HG03039 (cell line): ENCODE results near the gene SCOC.
A peak's percentile ranks its signal among the peaks of the same experiment; 100 is the strongest.
"Not testable (repeated sequence)": the region's sequence is repeated elsewhere in the genome, so short reads cannot be mapped to it uniquely, and the experiment has no call there.

Experiments used
- ATAC-seq: cut with Tn5 transposase; IDR thresholded peaks from one replicate; pipeline ENCODE4 v1.9.1; 2021; ENCODE audit warnings: mild to moderate bottlenecking, moderate library complexity; ENCODE audit not compliant: unreplicated experiment

Gene SCOC

DNA sequence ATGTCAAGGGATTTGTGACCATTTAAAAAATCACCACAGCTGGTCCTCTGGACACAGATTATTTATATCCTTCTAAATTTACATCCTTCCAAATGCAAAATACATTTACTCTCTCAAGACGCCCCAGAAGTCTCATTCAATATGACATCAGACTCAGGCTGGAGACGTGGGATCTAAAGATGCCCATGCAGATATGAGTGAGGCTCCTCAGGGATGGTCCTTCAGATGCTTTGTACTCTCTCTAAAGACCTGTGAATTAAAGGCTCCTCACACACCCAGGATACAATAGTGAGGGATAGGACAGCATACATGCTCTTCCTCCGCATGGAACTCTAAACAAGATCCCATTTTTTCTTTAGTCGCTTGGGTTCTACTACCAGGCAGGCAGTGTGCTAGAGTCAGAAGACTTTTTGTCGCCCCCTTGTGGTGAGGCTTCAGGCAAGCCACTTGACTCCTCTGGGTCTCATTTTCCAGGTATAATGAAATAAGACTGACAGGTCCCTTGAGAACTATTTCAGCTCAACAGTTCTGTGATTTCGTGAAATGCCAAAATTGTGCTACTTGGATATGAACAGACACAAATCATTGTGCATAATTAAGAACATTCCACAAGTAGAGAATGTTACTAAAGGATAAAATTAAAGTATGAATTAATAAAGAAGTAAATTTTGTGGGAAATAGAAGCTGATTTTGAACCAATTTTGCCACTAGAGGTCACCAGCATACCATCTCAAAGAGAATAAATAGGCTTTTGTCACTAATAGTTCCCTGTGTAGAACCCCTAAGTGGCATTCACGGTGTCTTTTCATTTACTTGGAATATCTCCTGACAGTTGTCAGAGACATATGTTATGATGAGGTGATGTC, 13.7 kb upstream of the SCOC start:
- ATAC-seq = peak; percentile 93

DNA sequence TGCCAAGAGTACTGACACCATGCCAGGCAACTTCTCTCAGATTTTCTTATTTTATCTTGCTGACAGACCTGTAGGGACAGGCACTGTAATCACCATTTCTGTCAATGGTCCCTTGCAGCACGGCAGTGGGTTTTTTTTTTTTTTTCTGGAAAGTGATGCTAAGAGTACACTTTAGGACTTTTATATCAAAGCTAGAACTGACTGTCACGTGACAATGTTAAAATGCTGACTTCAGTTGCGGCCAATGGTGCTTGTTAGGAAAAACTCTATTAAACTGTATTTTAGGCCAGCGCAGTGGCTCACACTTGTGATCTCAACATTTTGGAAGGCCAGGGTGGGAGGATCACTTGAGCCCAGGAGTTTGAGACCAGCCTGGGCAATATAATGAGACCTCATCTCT, 12.3 kb upstream of the SCOC start:
- ATAC-seq = no peak

DNA sequence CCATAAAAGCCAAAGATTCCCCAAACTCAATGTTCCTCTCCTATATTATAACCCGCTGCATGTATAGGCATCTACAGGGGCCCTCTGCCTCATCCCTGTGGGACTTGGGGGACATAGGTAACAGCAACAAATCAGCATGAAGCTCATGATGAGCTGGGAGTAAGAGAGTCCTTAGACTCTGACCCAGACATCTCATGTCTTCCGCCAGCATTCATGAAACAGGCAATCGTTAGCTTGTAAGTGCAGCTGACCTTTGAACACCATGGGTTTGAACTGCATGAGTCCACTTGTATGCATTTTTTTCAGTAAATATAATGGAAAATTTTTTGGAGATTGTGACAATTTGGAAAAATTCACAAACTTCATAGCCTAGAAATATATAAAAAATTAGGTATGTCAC, 10.4 kb upstream of the SCOC start:
- ATAC-seq = no peak

DNA sequence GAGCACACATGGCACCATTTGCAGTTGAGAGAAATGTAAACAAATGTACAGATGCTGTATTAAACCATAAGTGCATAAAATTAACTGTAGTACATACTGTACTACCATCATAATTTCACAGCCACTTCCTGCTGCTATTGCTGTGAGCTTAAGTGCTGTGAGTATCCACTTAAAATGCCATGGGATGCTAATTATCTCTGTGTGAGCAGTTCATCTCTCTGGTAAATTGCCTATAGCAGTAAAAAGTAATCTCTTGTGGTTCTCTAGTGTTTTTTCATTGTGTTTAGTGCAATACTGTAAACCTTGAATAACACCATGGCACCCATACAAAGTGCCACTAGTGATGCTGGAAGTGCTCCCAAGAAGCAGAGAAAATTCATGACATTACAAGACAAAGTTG, 9.9 kb upstream of the SCOC start:
- no peak for ATAC-seq

DNA sequence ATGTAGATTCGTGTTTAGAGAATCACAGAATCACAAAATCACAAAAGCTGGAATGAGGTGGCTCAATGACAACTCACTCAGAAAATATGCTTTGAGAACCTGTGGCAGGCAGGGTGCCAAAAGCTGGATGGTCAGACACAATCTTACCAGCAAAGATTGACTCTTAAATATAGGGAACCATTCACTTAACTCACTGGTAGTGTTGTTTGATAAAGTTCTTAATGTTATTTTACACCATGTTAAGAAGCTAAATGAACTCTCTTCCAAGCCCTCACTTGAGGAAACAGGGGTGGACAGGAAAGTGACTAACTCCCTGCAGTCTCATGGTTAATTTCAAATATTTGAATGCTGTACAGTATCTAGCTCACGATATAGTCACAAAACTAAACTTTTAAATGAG, 5.7 kb upstream of the SCOC start:
- no peak for ATAC-seq

DNA sequence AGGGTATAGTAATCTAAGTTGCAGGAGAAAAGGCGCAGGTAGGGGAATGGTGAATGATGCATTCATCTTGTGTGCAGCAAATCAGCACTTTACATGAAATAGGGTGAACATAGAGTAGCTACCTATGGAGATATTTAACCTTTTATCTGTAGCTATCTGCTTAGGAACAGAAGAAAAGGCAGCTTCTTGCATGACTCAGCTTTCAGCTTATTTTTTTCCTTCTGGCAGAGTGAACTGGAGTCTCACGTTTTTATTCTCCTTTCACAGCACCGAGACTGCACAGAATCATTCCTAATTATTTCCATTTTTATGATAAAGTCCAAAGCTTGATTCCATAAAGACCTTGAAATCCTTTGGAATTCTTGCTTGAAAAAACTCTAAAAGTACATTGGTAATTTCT, 4.8 kb upstream of the SCOC start:
- no peak for ATAC-seq

DNA sequence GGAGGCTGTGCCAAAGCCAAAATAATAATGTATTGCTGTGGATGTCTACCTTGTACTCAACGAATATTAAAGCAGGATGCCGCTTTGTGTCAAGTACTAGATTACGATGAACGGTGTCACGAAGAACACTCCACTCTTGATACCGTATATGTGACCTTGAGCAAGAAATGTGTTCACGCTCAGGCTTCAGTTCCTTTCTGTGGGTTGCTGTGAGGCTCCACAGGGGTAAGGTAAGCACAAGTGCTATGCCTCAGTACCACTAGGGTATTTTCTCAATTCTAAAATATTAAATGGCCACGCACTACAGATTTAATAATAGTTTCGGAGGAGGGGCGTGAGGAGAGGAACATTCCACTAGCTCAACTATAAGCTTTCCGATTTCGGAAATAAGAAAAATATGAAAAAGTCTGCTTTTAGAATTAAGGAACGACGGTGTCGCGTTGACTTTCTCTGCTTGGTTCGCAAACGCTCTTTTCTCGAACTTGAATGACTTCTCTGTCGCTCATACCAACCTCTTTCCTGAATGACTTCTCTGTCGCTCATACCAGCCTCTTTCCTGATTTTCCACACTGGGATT, 607 bp upstream of the SCOC start:
- ATAC-seq = peak; percentile 47

DNA sequence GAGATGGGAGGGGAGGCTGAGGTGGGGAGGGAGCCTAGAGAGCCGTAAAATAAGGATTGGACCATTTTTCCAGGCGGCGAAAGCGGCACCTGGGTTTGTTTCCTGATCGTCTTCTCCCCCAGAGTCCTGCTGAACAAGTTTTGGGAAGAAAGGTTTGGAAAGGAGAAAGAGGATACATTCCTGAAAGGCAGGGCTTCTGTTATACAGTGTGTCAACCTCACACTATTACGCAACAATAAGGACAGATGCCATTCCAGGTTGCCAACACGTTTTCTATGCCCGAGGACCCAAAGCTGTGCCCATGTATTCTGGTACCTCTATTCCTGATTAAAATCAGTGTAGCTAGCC, 658 bp downstream of the SCOC start:
- no peak for ATAC-seq

DNA sequence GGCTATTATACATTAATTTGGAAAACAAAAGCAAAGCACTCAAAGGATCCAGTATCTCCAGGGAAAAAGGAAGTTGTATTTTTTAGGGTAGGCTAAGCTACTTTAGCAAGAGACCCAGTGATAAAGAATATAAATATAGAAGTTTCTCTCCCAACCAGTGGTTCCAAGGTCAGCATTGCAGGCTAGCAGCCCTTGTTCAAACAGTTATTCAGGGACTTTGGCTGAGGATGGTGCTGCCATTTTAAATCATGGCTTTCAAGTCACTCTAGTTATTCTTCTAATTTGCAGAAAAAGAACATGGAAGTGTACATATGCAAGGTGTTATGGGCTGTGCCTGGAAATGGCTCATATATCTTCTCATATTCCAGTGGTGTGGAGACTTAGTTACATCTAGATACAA, 9.3 kb downstream of the SCOC start:
- ATAC-seq = no peak

DNA sequence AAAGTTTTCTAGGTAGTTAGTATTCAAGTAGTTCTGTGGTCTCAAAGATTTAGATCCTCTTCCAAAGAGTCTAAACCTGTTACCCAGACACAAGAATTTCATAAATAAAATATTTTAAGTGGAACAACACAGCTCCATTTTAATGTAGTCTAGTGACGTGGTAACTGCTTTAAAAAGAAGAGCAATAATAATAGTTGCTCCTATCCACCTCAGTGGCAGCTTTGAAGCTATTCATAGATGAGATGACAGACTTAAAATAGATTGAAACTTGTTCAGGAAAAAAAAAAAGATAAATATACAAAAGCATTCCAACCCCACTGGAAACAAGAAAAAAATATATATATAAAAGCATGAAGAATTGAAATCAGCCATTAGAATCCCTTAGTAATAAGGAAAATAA, 14.6 kb downstream of the SCOC start:
- ATAC-seq = no peak

DNA sequence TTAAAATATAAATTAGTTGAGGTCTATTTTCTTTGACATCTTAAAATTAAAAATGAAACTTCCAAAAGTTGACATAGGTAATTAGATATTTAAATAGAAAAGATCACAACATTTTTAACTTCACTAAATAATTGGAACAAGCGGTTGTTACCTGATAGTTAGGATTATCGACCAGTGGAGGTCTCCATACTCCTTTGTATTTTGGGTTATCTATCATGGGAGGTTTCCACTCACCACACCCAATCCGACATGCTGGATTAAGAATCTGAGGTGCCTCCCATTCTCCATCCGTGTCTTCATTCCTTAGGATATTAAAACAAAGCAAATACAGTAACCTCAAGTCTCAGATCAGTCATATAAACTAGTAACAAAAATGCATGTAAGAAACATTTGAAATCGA, 22.2 kb downstream of the SCOC start:
- ATAC-seq = no peak

DNA sequence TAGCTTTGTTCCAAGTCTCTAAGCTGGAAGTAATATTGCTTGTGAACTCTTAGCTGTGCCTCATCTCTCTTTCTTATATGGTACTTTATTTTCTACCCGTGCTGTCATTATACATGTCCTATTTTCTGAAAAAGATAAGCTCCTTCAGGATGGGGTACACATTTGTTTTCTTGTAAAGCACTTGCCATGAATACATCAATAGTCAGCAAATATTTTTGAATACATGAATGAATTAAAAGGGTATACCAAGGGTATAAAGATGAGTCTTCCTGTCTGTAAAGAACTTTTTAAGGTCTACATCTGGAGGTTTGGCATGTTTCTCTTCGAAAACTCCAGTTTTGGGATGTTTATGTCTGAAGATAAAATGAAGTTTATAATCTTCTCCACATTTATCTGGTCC, 26.7 kb downstream of the SCOC start:
- ATAC-seq = no peak

DNA sequence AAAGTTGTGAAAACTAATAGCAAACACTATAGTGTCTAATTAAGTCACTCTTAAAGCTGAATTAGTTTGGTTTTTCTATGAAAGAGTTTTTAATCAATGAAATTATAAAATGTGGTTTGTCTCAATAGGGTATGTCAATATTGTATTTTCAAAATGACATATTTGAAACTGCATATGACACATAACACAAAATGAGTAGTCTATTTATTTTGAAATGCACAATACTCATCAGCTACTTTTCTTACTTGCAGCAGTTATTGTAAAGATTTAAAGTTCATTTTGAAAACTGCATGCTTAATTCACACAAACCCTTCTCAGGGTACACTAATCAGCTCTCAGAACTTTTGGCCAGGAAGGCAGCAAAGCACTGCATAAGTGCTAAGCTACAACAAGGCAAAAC, 32.8 kb downstream of the SCOC start:
- ATAC-seq = no peak

DNA sequence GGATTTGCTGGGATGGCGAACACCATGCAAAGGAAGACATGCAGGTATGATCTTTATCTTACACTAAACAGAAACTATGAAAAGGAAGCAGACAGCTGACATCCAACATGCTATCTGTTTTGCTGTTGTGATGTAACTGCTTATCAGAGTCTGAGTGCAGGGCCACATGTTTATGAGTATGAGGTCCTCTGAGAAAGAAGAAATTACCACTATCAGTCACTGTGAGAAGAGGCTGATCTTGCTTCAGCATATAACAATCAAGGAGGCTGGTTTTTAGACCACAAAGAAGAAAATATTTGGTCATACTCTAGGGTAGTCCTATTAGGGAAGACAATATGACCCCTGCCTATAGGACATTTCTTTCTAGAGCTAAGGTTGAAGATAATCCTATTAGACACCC, 35.5 kb downstream of the SCOC start:
- no peak for ATAC-seq

DNA sequence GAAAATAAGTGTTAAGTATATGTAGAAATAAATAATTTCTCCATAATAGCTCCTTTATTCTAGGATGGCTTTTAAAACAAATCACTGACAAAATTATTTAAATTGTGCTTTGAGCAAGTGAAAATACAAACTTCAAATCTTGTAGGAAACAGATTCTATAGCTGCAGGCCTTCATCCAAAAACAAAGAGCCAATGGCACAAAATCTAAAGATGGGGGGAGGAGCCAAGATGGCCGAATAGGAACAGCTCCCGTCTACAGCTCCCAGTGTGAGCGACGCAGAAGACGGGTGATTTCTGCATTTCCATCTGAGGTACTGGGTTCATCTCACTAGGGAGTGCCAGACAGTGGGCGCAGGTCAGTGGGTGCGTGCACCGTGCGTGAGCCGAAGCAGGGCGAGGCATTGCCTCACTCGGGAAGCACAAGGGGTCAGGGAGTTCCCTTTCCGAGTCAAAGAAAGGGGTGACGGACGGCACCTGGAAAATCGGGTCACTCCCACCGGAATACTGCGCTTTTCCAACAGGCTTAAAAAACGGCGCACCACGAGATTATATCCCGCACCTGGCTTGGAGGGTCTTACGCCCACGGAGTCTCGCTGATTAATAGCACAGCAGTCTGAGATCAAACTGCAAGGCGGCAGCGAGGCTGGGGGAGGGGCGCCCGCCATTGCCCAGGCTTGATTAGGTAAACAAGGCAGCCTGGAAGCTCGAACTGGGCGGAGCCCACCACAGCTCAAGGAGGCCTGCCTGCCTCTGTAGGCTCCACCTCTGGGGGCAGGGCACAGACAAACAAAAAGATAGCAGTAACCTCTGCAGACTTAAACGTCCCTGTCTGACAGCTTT, 39.9 kb downstream of the SCOC start:
- not testable (repeated sequence) for ATAC-seq

DNA sequence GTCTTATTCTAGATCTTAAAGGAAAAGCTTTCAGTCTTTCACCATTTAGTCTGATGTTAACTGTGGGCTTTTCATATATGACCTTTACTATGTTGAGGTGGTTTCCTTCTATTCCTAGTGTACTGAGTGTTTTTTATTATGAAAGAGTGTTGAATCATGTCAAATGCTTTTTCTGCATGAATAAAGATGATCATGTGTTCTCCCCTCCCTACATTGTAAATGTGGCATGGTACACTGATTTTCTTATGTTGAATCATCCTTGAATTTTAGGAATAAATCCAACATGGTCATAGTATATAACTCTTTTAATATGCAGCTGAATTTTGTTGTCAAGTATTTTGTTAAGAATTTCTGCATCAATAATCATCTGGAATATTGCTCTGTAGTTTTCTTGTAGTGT, 49.7 kb downstream of the SCOC start:
- no peak for ATAC-seq

DNA sequence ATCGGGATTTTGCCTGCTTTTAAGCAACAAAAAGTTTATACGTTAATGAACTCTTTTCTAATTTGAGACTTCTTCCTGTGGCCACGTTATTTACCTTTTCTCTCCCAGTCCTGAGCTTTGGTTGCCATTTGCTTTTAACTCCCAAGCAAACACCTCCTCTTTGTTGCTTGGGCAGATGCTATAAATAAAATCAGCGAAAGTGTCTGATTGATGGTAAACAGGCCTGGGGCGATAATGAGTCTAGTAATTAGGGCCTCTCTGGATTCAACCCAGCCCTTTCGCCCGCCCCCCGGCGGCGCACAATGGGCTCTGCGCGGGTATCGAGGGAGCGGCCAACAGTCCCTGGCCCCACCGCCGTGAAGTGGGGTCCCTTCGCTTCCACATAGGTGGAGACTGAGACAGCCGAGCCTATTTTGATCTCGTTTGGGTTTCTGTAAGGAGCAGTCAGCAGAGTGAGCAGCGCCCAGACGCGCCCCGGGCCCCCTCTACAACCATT, 53.2 kb downstream of the SCOC start:
- ATAC-seq = peak; percentile 18

DNA sequence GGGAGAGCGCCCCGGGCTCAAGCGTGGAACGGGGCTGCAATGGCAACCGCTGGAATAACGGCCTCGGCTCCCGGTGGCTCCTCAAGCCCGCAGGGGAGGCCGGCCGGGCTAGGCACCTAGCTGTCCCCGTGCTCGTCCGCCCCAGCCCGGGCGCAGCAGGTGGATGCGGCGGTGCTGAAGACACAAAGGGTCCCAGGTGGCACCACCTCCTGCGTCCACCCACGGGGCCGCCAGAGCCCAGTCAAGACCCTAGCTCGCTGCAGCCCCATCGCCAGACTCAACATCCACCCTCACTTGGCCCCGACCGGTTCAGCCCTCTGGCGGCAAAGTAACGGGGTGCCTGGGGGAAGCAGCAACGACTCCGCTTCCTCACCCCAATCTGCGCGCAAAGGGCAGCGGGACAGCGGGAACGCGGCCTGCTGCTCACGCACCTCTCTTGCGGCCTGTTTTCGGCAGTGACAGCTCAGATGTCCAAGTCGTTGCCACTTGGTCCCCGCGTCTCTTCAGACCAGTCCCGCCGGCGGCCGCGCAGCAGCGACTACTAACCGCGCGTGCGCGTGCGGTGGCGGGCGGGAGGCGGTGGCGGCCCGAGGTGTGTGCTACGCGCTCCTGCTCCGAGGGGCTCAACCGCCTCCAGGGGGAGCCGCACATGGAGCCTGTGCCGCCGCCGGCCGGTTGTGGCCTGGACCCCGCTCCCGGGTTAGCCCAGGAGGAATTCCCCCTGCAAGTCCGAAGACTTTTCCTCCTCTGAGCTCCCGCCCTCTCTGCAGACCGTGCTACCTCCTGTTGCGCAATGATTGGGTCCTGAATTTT, 53.9 kb downstream of the SCOC start, which contains the start of gene CLGN:
Gene CLGN (minus strand): TSS at position 543 of the 813 bp plus-strand sequence. CDS start 14,570 bp downstream, outside the sequence.
- ATAC-seq = peak; percentile 92

DNA sequence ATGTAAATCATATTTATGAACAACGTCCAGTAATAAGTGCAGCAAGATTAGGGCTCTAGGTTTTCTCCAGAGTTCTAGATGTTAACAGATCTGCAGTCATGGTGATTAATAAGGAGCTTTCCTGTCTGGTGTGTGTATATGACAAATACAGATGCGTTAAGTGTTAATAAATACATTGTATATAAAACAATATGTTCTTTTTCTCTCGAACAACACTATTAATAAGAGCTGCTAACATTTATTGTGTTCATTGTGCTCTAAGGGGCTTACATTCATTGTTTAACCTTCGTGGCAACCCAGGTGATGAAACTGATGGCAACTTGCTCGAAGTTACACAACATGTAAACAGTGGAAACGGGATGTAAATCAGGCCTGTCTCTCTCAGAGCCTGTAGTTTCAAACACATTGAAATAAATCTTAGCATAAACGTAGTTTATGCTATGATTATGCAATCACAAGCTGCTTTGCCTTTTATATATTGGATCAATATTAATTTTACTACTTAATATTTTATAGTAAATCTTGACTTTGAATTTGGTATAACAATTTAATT, 54.5 kb downstream of the SCOC start:
- no peak for ATAC-seq
